Type B pancreatic cell (in vitro differentiated cells): Measurements from ENCODE around the gene EPB41L2. TPM values are rescaled to one million over a fixed set of nuclear protein-coding genes. Genes with fewer than 3 reads are reported as not detected.

Experiments used
- DNase-seq: peaks from one replicate; pipeline ENCODE4 v3.0.0; 2021; ENCODE audit warnings: mixed read lengths; ENCODE audit not compliant: unreplicated experiment; ENCODE audit errors: extremely low spot score
- H3K27ac Mint-ChIP-seq: 2 replicates; pipeline ENCODE4 v1.8.0; 2021; ENCODE audit warnings: mild to moderate bottlenecking, mixed read lengths
- H3K27me3 Mint-ChIP-seq: 2 replicates; pipeline ENCODE4 v1.8.0; 2021; ENCODE audit warnings: mixed read lengths
- H3K36me3 Mint-ChIP-seq: 2 replicates; pipeline ENCODE4 v1.8.0; 2021; ENCODE audit warnings: mixed read lengths
- H3K4me1 Mint-ChIP-seq: one replicate; pipeline ENCODE4 v1.8.0; 2021; ENCODE audit warnings: mixed read lengths; ENCODE audit not compliant: unreplicated experiment
- H3K4me3 Mint-ChIP-seq: 2 replicates; pipeline ENCODE4 v1.8.0; 2021; ENCODE audit warnings: mild to moderate bottlenecking, mixed read lengths
- H3K9me3 Mint-ChIP-seq: 2 replicates; pipeline ENCODE4 v1.8.0; 2021; ENCODE audit warnings: mixed read lengths
- total RNA-seq: library from RNA; stranded (reverse); gene quantifications from 2 replicates; pipeline ENCODE4 v1.2.1, GENCODE V29; 2021; ENCODE audit warnings: low replicate concordance
- TF ChIP-seq, protein P1 (sequence below): fragments of 200-600 bp; sonication (generic); conservative IDR thresholded peaks from 2 replicates; pipeline ENCODE4 v1.5.0; 2021; ENCODE audit warnings: antibody characterized with exemption, mild to moderate bottlenecking

Gene EPB41L2
- total RNA-seq, 1 donor from 2014 or later, result 74.8 TPM

DNA sequence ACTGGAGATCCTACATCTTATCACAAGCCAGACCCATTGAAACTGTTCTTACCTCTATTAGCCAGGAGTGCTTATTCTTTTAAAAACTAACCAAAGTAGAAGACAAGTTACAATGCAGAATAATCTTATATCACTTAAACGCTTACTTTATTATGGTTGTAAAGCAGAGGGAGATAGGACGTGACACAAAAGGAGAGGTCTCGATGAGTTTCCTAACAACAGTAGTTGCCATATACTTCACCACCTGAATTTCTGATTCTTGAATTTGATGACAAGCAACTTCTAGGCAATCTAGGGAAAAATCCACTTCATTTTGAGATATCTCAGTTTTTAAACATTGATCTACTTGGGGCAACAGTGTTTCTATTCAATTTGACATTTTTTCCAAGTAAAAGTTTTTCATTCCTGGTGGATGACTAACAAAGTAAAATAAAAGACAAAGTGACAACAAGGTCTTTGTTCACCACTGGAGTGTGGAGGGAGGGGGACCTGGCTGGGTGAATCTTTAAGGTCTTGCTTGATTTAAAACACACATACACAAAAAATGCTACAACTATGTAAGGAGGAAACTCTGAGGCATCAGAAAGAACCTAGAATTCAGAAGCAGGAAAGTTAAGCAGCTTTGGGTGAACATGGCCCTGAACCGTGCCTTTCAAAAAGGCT, 125.0 kb downstream of the EPB41L2 start:
- H3K9me3 Mint-ChIP-seq, result no peaks in the 10 kb centered on the region
- H3K27ac Mint-ChIP-seq, result no peak overlapping the region
- H3K4me1 Mint-ChIP-seq, result peaks cover 17% of the 10 kb centered on the region
- TF ChIP-seq, protein P1, sequence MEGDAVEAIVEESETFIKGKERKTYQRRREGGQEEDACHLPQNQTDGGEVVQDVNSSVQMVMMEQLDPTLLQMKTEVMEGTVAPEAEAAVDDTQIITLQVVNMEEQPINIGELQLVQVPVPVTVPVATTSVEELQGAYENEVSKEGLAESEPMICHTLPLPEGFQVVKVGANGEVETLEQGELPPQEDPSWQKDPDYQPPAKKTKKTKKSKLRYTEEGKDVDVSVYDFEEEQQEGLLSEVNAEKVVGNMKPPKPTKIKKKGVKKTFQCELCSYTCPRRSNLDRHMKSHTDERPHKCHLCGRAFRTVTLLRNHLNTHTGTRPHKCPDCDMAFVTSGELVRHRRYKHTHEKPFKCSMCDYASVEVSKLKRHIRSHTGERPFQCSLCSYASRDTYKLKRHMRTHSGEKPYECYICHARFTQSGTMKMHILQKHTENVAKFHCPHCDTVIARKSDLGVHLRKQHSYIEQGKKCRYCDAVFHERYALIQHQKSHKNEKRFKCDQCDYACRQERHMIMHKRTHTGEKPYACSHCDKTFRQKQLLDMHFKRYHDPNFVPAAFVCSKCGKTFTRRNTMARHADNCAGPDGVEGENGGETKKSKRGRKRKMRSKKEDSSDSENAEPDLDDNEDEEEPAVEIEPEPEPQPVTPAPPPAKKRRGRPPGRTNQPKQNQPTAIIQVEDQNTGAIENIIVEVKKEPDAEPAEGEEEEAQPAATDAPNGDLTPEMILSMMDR, result no peak
- DNase-seq, result no peak
- no peaks in the 10 kb centered on the region for H3K27me3 Mint-ChIP-seq
- no peaks in the 10 kb centered on the region for H3K36me3 Mint-ChIP-seq
- H3K4me3 Mint-ChIP-seq, result no peak overlapping the region

DNA sequence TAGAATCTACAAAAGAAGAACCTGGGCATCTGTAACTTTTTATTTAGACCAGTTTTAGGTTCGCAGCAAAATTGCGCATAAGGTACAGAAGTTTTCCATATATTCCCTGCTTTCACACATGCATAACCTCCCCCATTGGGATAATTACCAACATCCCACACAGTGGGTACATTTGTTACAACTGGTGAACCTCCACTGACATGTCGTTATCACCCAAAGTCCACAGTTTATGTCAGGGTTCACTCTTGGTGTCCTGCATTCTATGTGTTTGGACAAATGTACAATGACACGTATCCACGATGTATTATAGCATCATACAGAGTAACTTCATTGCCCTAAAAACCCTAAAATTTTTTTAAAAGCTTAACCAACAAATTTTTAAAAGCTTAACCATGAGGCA, 126.1 kb downstream of the EPB41L2 start:
- DNase-seq, result no peak
- Mint-ChIP-seq H3K4me3 (no peak overlapping the region), H3K4me1 (peaks cover 17% of the 10 kb centered on the region), H3K27ac (no peak overlapping the region), H3K9me3 (no peaks in the 10 kb centered on the region), H3K36me3 (no peaks in the 10 kb centered on the region), H3K27me3 (no peaks in the 10 kb centered on the region)
- TF ChIP-seq, protein P1, result no peak

DNA sequence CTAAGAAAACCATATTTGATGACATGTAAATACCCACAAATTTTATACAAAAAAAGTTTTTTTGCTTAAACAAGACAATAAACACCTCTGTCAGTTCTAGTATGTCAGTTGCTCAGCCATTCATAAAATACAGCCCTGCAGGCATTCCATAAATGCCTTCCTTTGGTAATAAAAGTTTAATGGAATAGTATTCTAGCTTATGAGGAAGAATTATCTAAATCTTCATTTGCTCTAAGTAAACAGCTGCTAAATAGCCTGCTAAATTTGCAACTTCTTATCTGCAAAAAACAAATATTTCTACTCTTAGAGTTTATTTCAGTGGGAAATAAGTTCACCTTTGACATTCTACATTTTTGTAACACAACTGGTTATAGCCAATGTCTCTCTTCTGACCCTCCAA, 127.1 kb downstream of the EPB41L2 start:
- no peak for DNase-seq
- Mint-ChIP-seq H3K36me3 (no peaks in the 10 kb centered on the region), H3K27me3 (no peaks in the 10 kb centered on the region), H3K4me1 (peaks cover 17% of the 10 kb centered on the region), H3K27ac (no peak overlapping the region), H3K4me3 (no peak overlapping the region), H3K9me3 (no peaks in the 10 kb centered on the region)
- TF ChIP-seq, protein P1, result no peak

DNA sequence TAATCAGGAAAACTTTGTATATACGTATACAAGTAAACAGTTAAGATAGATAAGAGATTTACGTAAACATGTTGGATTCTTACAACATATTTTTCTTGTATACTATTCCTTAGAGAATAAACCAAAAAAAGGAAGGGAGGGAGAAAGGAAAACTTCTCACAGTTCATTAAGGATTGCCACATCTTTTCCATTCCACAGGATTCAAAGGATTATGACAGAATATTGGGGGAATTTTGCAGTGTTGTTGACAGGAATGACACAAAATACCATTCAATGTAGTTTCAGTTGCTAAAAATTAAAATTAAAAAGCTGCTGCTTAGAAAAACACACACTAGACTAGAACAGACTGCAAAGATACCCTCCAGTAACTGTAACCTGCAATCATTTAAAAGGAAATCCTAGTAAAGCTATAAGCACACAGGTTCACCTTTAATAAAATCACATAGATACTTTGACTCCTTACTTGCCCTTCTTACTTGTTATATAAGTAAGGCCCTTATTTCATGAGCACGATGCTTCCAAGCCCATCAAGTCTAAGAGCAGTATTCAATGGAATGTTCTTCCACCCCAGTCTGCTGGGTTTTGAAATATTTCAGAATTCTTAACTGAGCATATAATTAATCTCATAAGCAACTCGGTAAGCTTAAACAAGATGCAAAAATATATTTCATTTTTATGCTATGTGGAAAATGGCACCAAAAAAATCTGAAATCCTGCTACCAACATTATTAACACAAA, 128.0 kb downstream of the EPB41L2 start:
- Mint-ChIP-seq H3K27ac (no peak overlapping the region), H3K27me3 (no peaks in the 10 kb centered on the region), H3K9me3 (no peaks in the 10 kb centered on the region), H3K36me3 (no peaks in the 10 kb centered on the region), H3K4me3 (no peak overlapping the region), H3K4me1 (peaks cover 17% of the 10 kb centered on the region)
- TF ChIP-seq, protein P1, result no peak
- no peak for DNase-seq

DNA sequence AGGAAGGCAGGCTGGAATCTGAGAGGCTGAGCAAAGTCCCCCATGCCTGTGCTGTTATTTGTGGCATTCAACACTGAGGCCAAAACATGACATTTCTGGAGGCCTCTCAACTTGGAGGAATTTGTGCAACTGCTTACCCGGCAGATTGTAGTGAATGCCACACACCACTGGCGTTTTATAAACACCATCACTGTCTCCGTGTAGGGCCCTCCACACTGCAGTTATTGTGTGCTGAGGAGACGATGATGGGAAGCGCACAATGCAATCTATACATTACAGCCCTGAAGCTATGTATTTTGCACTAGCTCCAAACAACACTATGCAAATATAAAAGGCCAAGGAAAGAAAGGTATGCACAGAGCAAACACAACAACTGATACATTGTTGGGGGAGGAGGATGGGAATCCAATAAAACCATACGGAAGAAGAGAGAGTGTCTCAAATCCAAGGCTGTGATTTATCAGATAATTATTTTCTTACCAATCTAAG, 129.3 kb downstream of the EPB41L2 start:
- peak overlapping the region; percentile 6 for H3K4me3 Mint-ChIP-seq
- no peaks in the 10 kb centered on the region for H3K9me3 Mint-ChIP-seq
- TF ChIP-seq, protein P1, result no peak
- H3K4me1 Mint-ChIP-seq, result peaks cover 17% of the 10 kb centered on the region
- DNase-seq, result no peak
- H3K27me3 Mint-ChIP-seq, result no peaks in the 10 kb centered on the region
- no peak overlapping the region for H3K27ac Mint-ChIP-seq
- H3K36me3 Mint-ChIP-seq, result no peaks in the 10 kb centered on the region
